ENCODE data around the gene SPTLC2.

DNA sequence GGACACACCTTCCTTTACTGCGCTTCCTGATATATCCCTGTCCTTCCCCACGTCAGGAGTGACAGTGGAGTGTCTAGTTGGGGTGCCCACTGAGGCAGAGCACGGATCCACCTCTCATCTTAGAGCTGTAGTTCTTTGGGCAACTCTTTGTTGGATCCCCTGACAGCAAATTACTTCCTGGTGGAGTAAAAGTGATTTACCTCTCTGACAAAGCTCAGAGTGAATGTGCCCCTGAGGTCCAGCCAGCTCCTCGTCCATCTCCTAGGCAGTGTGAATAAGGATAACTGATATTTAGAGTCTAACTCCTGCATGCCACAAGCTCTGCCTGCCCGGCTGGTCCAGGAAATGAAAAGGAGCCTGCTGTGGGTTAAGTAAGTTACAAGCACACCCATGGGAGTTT, 142.5 kb downstream of the SPTLC2 start:
- TF ChIP-seq, protein P1, sequence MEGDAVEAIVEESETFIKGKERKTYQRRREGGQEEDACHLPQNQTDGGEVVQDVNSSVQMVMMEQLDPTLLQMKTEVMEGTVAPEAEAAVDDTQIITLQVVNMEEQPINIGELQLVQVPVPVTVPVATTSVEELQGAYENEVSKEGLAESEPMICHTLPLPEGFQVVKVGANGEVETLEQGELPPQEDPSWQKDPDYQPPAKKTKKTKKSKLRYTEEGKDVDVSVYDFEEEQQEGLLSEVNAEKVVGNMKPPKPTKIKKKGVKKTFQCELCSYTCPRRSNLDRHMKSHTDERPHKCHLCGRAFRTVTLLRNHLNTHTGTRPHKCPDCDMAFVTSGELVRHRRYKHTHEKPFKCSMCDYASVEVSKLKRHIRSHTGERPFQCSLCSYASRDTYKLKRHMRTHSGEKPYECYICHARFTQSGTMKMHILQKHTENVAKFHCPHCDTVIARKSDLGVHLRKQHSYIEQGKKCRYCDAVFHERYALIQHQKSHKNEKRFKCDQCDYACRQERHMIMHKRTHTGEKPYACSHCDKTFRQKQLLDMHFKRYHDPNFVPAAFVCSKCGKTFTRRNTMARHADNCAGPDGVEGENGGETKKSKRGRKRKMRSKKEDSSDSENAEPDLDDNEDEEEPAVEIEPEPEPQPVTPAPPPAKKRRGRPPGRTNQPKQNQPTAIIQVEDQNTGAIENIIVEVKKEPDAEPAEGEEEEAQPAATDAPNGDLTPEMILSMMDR (IDR thresholded peaks at IDR 0.05; ENCODE audit: insufficient read depth, low read length) = no peak
- TF ChIP-seq POLR2AphosphoS5 (IDR thresholded peaks at IDR 0.05; ENCODE audit: low read depth) (no peak), REST (IDR thresholded peaks at IDR 0.05; ENCODE audit: insufficient replicate concordance, low read depth) (no peak), GABPA (IDR thresholded peaks at IDR 0.05; ENCODE audit: low read depth) (no peak), SPI1 (IDR thresholded peaks at IDR 0.05; ENCODE audit: borderline replicate concordance, low read depth) (no peak)

All from HL-60 (cell line).